Measurements from ENCODE around the gene PRDM10. TPM values are rescaled to one million over a fixed set of nuclear protein-coding genes. Genes with fewer than 3 reads are reported as not detected.

Gene PRDM10
- total RNA-seq, 1 experiment from 2014 or later = 5.6 TPM

DNA sequence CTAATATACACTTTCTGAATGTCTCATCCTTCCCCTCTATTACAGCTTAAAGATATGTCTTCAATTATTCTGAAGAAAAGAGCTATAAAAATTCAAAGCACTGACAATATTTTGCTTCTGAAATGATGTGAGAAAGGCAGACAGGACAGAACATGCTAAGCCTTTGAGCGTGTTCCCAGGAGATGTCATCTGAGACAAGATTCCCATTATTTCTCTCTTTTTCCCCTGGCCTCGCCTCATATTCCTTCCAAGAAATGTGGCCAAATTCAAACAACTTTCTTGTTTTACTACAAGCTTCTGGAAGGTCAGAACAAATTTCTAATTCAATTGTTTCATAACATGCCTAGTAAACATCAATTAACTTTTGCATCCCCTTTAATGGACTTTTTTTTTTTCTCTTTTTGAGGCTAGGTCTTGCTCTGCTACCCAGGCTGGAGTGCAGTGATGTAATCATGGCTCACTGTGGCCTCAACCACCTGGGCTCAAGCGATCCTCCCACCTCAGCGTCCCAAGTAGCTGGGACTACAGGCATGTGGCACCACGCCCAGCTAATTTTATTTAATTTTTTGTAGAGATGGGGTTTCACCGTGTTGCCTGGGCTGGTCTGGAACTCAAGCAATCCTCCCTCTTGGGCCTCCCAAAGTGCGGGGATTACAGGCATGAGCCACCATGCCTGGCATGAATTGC, 70.1 kb downstream of the PRDM10 start:
- DNase-seq (ENCODE audit: low spot score) = no peak
- in situ Hi-C loops (cut with HindIII; ENCODE audit: low sequenced_read_pairs) = loop anchor here (25.0 kb wide), 1 partner anchor 205 kb away; no protein-coding TSS in a partner anchor

DNA sequence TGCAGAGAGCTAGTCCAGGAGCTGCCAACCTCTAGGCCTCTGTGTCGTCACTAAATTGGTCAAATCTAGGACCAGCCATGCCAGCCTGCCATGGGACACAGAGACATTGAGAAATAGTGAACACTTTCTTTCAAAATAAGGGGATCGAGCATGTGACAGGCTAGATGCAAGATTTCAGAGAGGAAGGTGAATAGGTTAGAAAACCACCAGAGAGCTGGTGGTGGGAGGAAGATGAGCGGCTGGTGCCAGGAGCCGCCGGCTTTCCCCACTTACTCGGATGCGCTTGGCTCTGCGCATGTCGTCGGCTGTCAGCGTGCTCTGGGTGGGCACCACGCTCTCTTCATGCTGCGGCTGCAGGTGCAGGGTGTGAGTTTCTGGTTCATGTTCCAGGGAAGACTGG, 71.9 kb downstream of the PRDM10 start:
- in situ Hi-C loops (cut with HindIII; ENCODE audit: low sequenced_read_pairs) = loop anchor here (25.0 kb wide), 1 partner anchor 207 kb away; no protein-coding TSS in a partner anchor
- DNase-seq (ENCODE audit: low spot score) = peak; percentile 54

- in situ Hi-C loops (cut with HindIII; ENCODE audit: low sequenced_read_pairs) = loop anchor here (25.0 kb wide), 1 partner anchor 207 kb away; no protein-coding TSS in a partner anchor
- peak; percentile 79 for DNase-seq (ENCODE audit: low spot score)
Measured at GRCh38 chr11:129930296-129930695, 72.3 kb downstream of the PRDM10 start.

DNA sequence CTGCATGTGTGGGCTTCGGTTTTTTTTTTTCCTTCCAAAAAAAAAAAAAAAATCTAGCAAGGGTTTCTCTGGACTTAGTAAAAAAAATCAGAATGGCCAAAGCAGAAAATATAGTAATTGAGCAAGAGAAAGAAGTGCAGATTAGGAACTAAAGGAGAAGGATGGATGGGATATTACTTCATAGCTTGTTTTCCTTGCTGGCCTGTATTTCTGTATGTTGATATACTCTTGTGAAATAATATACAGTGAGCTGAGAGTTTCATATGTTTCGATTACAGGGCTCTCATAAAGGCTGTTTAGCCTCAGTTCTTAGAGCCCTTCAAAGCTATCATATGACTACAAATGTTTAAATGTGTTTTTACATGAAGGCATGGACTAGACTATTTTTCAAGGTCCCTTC, 72.9 kb downstream of the PRDM10 start:
- DNase-seq (ENCODE audit: low spot score) = no peak
- in situ Hi-C loops (cut with HindIII; ENCODE audit: low sequenced_read_pairs) = loop anchor here (25.0 kb wide), 1 partner anchor 208 kb away; no protein-coding TSS in a partner anchor

DNA sequence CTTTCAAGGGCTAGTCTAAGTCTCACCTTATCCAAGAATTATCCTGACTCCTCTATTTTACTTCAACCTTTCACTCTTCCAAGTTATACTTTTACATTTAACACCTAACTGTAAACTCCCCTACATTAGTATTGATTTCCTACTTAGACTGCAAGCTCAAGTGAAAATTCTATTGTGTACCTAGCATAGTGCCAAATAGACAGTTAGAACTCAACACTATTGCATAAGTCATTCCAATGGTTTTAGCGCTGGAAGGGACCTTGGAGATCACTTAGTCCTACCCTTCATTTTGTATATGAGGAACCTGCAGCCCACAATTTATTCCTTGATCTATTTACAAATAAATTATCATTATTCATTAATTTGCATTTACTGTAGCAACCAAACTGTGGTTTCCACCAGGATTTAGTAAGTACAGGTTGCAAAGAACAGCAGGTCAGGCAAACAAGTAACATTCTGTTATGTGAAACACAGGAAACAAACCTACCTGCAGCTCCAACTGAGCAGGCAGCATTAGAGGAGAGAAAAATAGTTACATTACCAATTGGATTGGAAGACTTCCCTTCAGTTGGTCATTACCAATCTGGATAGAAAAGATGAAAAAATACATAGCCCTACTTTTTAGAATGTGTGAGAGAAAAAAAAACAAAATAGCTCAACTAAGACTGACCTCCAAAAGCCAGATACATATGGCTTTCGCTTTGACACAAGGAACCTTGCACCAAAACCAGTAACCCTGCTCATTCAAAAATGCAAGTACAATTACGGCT, 73.5 kb downstream of the PRDM10 start:
- peak; percentile 67 for DNase-seq (ENCODE audit: low spot score)
- in situ Hi-C loops (cut with HindIII; ENCODE audit: low sequenced_read_pairs) = loop anchor here (25.0 kb wide), 1 partner anchor 208 kb away; no protein-coding TSS in a partner anchor

- DNase-seq (ENCODE audit: low spot score) = no peak
- in situ Hi-C loops (cut with HindIII; ENCODE audit: low sequenced_read_pairs) = no loop called here
Measured at GRCh38 chr11:129922674-129923073, 80.0 kb downstream of the PRDM10 start.

- in situ Hi-C loops (cut with HindIII; ENCODE audit: low sequenced_read_pairs) = no loop called here
- DNase-seq (ENCODE audit: low spot score) = no peak
Measured at GRCh38 chr11:129918361-129918760, 84.3 kb downstream of the PRDM10 start.

DNA sequence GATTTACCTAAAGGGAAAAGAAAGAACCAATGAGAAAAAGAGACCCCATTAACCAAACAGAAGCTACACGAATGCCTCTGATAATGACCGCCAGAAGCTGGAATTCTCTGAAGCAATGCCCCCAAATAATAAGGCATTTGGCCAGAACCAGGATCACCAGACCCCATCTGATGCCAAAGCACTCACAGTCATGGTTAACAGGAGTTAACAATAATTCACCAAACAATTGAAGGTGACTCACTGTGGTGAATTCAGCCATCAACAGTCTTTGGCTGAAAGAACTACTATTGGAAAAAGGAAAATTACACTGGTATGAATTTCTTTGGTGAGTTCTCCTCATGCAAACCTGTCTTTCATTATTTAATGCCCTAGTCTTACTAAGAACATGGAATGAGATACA, 85.4 kb downstream of the PRDM10 start:
- no peak for DNase-seq (ENCODE audit: low spot score)
- in situ Hi-C loops (cut with HindIII; ENCODE audit: low sequenced_read_pairs) = no loop called here

GRCh38 chr11:129911298-129911697, 91.3 kb downstream of the PRDM10 start:
- DNase-seq (ENCODE audit: low spot score) = no peak
- in situ Hi-C loops (cut with HindIII; ENCODE audit: low sequenced_read_pairs) = no loop called here

GRCh38 chr11:129910360-129910759, 92.3 kb downstream of the PRDM10 start:
- no peak for DNase-seq (ENCODE audit: low spot score)
- in situ Hi-C loops (cut with HindIII; ENCODE audit: low sequenced_read_pairs) = no loop called here

GRCh38 chr11:129905402-129905801, 97.2 kb downstream of the PRDM10 start:
- in situ Hi-C loops (cut with HindIII; ENCODE audit: low sequenced_read_pairs) = no loop called here
- no peak for DNase-seq (ENCODE audit: low spot score)

GRCh38 chr11:129896062-129896461, 106.6 kb downstream of the PRDM10 start:
- DNase-seq (ENCODE audit: low spot score) = no peak
- in situ Hi-C loops (cut with HindIII; ENCODE audit: low sequenced_read_pairs) = no loop called here

GRCh38 chr11:129895126-129896041, 107.3 kb downstream of the PRDM10 start, which contains the start of gene NFRKB:
Gene NFRKB (minus strand): TSS chr11:129895578. CDS start chr11:129892849, 2,729 bp downstream.
- in situ Hi-C loops (cut with HindIII; ENCODE audit: low sequenced_read_pairs) = no loop called here
- DNase-seq (ENCODE audit: low spot score) = peak; percentile 81

- DNase-seq (ENCODE audit: low spot score) = no peak
- in situ Hi-C loops (cut with HindIII; ENCODE audit: low sequenced_read_pairs) = no loop called here
Measured at GRCh38 chr11:129894278-129895125, 108.1 kb downstream of the PRDM10 start.

GRCh38 chr11:129888451-129888850, 114.2 kb downstream of the PRDM10 start:
- no peak for DNase-seq (ENCODE audit: low spot score)
- in situ Hi-C loops (cut with HindIII; ENCODE audit: low sequenced_read_pairs) = no loop called here

GRCh38 chr11:129885381-129885780, 117.3 kb downstream of the PRDM10 start:
- in situ Hi-C loops (cut with HindIII; ENCODE audit: low sequenced_read_pairs) = no loop called here
- DNase-seq (ENCODE audit: low spot score) = no peak

- DNase-seq (ENCODE audit: low spot score) = no peak
- in situ Hi-C loops (cut with HindIII; ENCODE audit: low sequenced_read_pairs) = no loop called here
Measured at GRCh38 chr11:129884581-129884980, 118.1 kb downstream of the PRDM10 start.

DNA sequence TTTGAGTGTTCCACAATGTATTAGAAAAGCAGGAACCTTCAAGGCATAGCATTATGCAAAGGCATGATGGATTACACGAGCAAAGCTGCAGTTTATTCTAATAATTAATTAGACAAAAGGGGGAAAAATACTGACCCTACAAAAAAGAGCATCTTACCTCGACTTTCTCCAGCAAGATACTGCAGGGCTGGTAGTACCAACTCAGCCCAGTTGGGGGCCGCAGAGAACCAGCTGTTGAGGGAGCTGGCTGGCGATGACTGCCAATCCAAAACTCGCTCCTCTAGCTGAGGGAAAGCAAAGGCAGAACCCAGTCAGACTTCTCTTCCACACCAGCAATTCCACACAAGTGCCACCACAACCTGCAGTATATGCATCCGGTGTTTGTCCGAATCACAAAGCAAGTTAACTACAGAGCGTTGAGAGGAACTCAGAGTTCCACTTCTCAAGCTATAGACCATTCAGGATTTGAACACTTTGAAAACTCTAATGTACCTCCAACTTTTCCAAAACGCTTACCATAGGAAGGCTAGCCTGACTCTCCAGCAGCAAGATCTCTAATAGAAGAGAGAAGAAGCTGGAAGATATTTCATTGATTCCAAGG, 121.0 kb downstream of the PRDM10 start:
- in situ Hi-C loops (cut with HindIII; ENCODE audit: low sequenced_read_pairs) = no loop called here
- no peak for DNase-seq (ENCODE audit: low spot score)

All from G401 (cell line).